H9 (cell line): ENCODE results near the gene PRCD. TPM values are rescaled to one million over a fixed set of nuclear protein-coding genes. Genes with fewer than 3 reads are reported as not detected.
A peak's percentile ranks its signal among the peaks of the same experiment; 100 is the strongest.

Source experiments
- DNase-seq: peaks from one replicate; pipeline ENCODE4 v3.0.0-alpha.2; 2017
- H2AFZ ChIP-seq: one replicate; pipeline ENCODE4 v1.6.1; 2013; ENCODE audit warnings: mild to moderate bottlenecking, low read length, control low read depth, moderate library complexity
- H2AK5ac ChIP-seq: 2 replicates; pipeline ENCODE4 v1.6.1; 2013; ENCODE audit warnings: low read length, control low read depth, mixed read lengths; ENCODE audit not compliant: insufficient read length
- H2BK120ac ChIP-seq: one replicate; pipeline ENCODE4 v1.6.1; 2013; ENCODE audit warnings: low read depth, mild to moderate bottlenecking, low read length, control low read depth, inconsistent platforms; ENCODE audit not compliant: poor library complexity, severe bottlenecking
- H2BK12ac ChIP-seq: 2 replicates; pipeline ENCODE4 v1.6.1; 2013; ENCODE audit warnings: low read length, control low read depth, mixed read lengths, low read depth; ENCODE audit not compliant: insufficient read length
- H2BK15ac ChIP-seq: 2 replicates; pipeline ENCODE4 v1.6.1; 2013; ENCODE audit warnings: low read depth, low read length, control low read depth
- H2BK20ac ChIP-seq: one replicate; pipeline ENCODE4 v1.6.1; 2013; ENCODE audit warnings: low read depth, mild to moderate bottlenecking, low read length, control low read depth, inconsistent platforms; ENCODE audit not compliant: poor library complexity, severe bottlenecking
- H2BK5ac ChIP-seq: 2 replicates; pipeline ENCODE4 v1.6.1; 2013; ENCODE audit warnings: low read length, control low read depth, mixed read lengths; ENCODE audit not compliant: insufficient read length
- H3K14ac ChIP-seq: 2 replicates; pipeline ENCODE4 v1.6.1; 2013; ENCODE audit warnings: low read length, control low read depth; ENCODE audit not compliant: insufficient read depth
- H3K18ac ChIP-seq: 2 replicates; pipeline ENCODE4 v1.6.1; 2013; ENCODE audit warnings: low read depth, mild to moderate bottlenecking, mixed read lengths, low read length, control low read depth; ENCODE audit not compliant: insufficient read length
- H3K23ac ChIP-seq: 2 replicates; pipeline ENCODE4 v1.6.1; 2013; ENCODE audit warnings: low read length, control low read depth, mixed read lengths, low read depth; ENCODE audit not compliant: insufficient read length
- H3K23me2 ChIP-seq: 2 replicates; pipeline ENCODE4 v1.6.1; 2013; ENCODE audit warnings: low read depth, mild to moderate bottlenecking, mixed read lengths, low read length, control low read depth; ENCODE audit not compliant: insufficient read length, poor library complexity, severe bottlenecking
- H3K27ac ChIP-seq: 2 replicates; pipeline ENCODE4 v1.5.1; 2013; ENCODE audit warnings: low read length, control low read depth, mixed read lengths, low read depth; ENCODE audit not compliant: insufficient read length
- H3K27me3 ChIP-seq: 2 replicates; pipeline ENCODE4 v1.6.1; 2013; ENCODE audit warnings: low read length, control low read depth, inconsistent platforms; ENCODE audit not compliant: insufficient read depth
- H3K4ac ChIP-seq: 2 replicates; pipeline ENCODE4 v1.6.1; 2013; ENCODE audit warnings: low read depth, mild to moderate bottlenecking, control low read depth, inconsistent platforms, low read length, moderate library complexity
- H3K4me1 ChIP-seq: 2 replicates; pipeline ENCODE4 v1.6.1; 2013; ENCODE audit warnings: low read length, control low read depth, inconsistent platforms; ENCODE audit not compliant: insufficient read depth
- H3K4me2 ChIP-seq: 2 replicates; pipeline ENCODE4 v1.6.1; 2013; ENCODE audit warnings: low read length, control low read depth, mixed read lengths; ENCODE audit not compliant: insufficient read length, insufficient read depth
- H3K56ac ChIP-seq: 2 replicates; pipeline ENCODE4 v1.6.1; 2013; ENCODE audit warnings: low read depth, mild to moderate bottlenecking, mixed read lengths, low read length, control low read depth; ENCODE audit not compliant: insufficient read length
- H3K79me1 ChIP-seq: 2 replicates; pipeline ENCODE4 v1.6.1; 2013; ENCODE audit warnings: low read depth, mild to moderate bottlenecking, moderate library complexity, low read length, control low read depth, inconsistent platforms; ENCODE audit not compliant: insufficient read depth, poor library complexity, severe bottlenecking
- H3K79me2 ChIP-seq: 2 replicates; pipeline ENCODE4 v1.6.1; 2013; ENCODE audit warnings: low read length, control low read depth, inconsistent platforms; ENCODE audit not compliant: insufficient read depth
- H3K9ac ChIP-seq: 2 replicates; pipeline ENCODE4 v1.6.1; 2013; ENCODE audit warnings: low read length, control low read depth, mixed read lengths; ENCODE audit not compliant: insufficient read length; ENCODE audit errors: extremely low read depth
- H3K9me3 ChIP-seq: one replicate; pipeline ENCODE4 v1.6.1; 2013; ENCODE audit warnings: low read depth, low read length, inconsistent platforms; ENCODE audit not compliant: control insufficient read depth
- H3T11ph ChIP-seq: one replicate; pipeline ENCODE4 v1.6.1; 2013; ENCODE audit warnings: mild to moderate bottlenecking, low read length, control low read depth, inconsistent platforms
- H4K20me1 ChIP-seq: one replicate; pipeline ENCODE4 v1.6.1; 2013; ENCODE audit not compliant: control insufficient read depth, insufficient read length, insufficient read depth
- H4K5ac ChIP-seq: 2 replicates; pipeline ENCODE4 v1.6.1; 2013; ENCODE audit warnings: low read depth, mild to moderate bottlenecking, mixed read lengths, low read length, control low read depth; ENCODE audit not compliant: insufficient read length
- H4K8ac ChIP-seq: replicated peaks from 2 replicates; pipeline ENCODE4 v1.6.1; 2013; ENCODE audit warnings: low read length, control low read depth, mixed read lengths, low read depth; ENCODE audit not compliant: insufficient read length
- H4K91ac ChIP-seq: 2 replicates; pipeline ENCODE4 v1.6.1; 2013; ENCODE audit warnings: low read depth, mild to moderate bottlenecking, moderate library complexity, mixed read lengths, low read length, control low read depth; ENCODE audit not compliant: insufficient read length
- H3K27ac Mint-ChIP-seq, 3 experiments: 2 replicates in 2 of 3; 3 replicates in 1 of 3; pipeline ENCODE4 v1.8.0; 2020 to 2021; ENCODE audit warnings: mixed read lengths in 3 of 3, mild to moderate bottlenecking in 1 of 3, moderate library complexity in 1 of 3
- H3K27me3 Mint-ChIP-seq: 2 replicates; pipeline ENCODE4 v1.8.0; 2021; ENCODE audit warnings: low read depth, mild to moderate bottlenecking, moderate library complexity, mixed read lengths
- H3K36me3 Mint-ChIP-seq, 3 experiments: 2 replicates in 2 of 3; 3 replicates in 1 of 3; pipeline ENCODE4 v1.8.0; 2020 to 2021; ENCODE audit warnings: low read depth in 3 of 3, mixed read lengths in 3 of 3; ENCODE audit not compliant: insufficient read depth in 1 of 3
- H3K4me1 Mint-ChIP-seq, 2 experiments: 2 replicates each; pipeline ENCODE4 v1.8.0; 2020; ENCODE audit warnings: mixed read lengths in 2 of 2
- H3K4me3 Mint-ChIP-seq, 2 experiments: 2 replicates in 1 of 2; 3 replicates in 1 of 2; pipeline ENCODE4 v1.8.0; 2020 to 2021; ENCODE audit warnings: mild to moderate bottlenecking in 2 of 2, mixed read lengths in 2 of 2, moderate library complexity in 1 of 2
- H3K9me3 Mint-ChIP-seq, 2 experiments: 2 replicates in 1 of 2; 3 replicates in 1 of 2; pipeline ENCODE4 v1.8.0; 2020; ENCODE audit warnings: mild to moderate bottlenecking in 2 of 2, mixed read lengths in 2 of 2, moderate library complexity in 1 of 2
- WGBS: extraction: QIAGEN DNeasy Blood & Tissue Kit; methylation state at CpG from one replicate; pipeline ENCODE4 v1.1.7; 2013; ENCODE audit warnings: missing lambda C conversion rate, low lambda C conversion rate, mixed read lengths; ENCODE audit not compliant: insufficient read length; ENCODE audit errors: extremely low coverage; 5-methylcytosine and 5-hydroxymethylcytosine counted together
- total RNA-seq: library from RNA; stranded (reverse); gene quantifications from 2 replicates; pipeline ENCODE4 v1.2.1, GENCODE V29; 2021
- TF ChIP-seq, protein P1 (sequence below): fragments of 200-600 bp; sonication (generic); conservative IDR thresholded peaks from 3 replicates; pipeline ENCODE4 v1.8.0; 2021; ENCODE audit warnings: antibody characterized with exemption, mild to moderate bottlenecking

Gene PRCD
- total RNA-seq, 1 experiment from 2014 or later = 0.46 TPM

DNA sequence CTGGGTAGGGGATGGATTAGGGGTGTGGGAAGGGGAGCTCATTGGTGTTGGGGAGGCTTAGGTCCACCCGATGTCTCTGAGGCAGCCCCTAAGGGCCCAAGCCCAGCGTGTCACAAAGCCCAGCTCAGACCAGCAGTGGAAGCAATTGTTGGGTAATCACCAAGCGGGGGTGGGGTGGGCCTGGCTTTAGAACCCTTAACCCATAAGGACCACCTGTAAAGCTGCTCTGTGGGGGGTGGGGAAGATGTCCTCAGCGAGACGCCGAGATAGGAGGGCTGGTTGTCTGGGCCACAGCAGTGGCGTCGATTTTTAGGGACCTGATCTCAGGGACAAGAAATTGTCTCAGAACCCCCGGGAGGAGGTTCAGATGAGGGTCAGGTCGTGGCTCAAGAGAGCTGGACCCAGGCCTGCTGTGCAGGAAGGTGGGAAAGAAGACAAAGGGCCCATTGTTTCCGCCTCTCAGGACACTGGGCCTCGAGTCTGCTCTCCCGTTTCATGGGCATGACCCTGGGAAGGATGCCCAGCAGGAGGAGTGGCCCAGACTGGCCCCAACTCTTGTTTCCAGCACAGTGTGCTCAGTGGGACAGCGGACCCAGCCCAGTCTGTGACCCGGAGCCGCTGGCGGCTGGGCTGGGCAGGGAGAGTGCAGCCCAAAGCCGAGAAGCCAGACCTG is 29.9 kb downstream of the PRCD start:
- DNase-seq = peak; percentile 49
- no peak overlapping the region for H3K23ac ChIP-seq
- peaks cover 6 to 30% (median 9%) of the 10 kb centered on the region in 3 experiments; a peak in 6 of 7 replicates for H3K36me3 Mint-ChIP-seq

More for the DNA sequence above, 29.9 kb downstream of the PRCD start:
- no peak overlapping the region for H2BK12ac ChIP-seq
- H4K20me1 ChIP-seq = no peaks in the 10 kb centered on the region
- no peaks in the 10 kb centered on the region for H3K79me2 ChIP-seq
- Mint-ChIP-seq H3K27ac (peak overlapping the region in 1 of 3 experiments; percentile 48; a peak in 1 of 7 replicates), H3K4me1 (peaks cover 36 to 40% of the 10 kb centered on the region in 2 experiments), H3K9me3 (no peaks in the 10 kb centered on the region), H3K27me3 (no peaks in the 10 kb centered on the region), H3K4me3 (no peak overlapping the region; a peak in 1 of 5 replicates)
- H4K5ac ChIP-seq = no peak overlapping the region
- H2BK120ac ChIP-seq = no peak overlapping the region
- no peak overlapping the region for H2BK20ac ChIP-seq
- no peak overlapping the region for H3K56ac ChIP-seq
- no peaks in the 10 kb centered on the region for H3K9me3 ChIP-seq
- H2AK5ac ChIP-seq = no peak overlapping the region
- no peak overlapping the region for H3K4ac ChIP-seq
- H3K14ac ChIP-seq = no peak overlapping the region
- no peaks in the 10 kb centered on the region; the same call in 1 of the 2 replicates for H3K4me1 ChIP-seq
- no peak overlapping the region for H3K18ac ChIP-seq
- H3K23me2 ChIP-seq = no peaks in the 10 kb centered on the region
- no peak overlapping the region for H4K8ac ChIP-seq
- H2BK15ac ChIP-seq = no peak overlapping the region
- H3K27ac ChIP-seq = no peak overlapping the region
- H3K79me1 ChIP-seq = no peaks in the 10 kb centered on the region
- H2BK5ac ChIP-seq = no peak overlapping the region
- H3T11ph ChIP-seq = no peak overlapping the region
- WGBS = no CpG with 5 or more reads among the region's 18 CpGs
- no peaks in the 10 kb centered on the region for H3K27me3 ChIP-seq
- H2AFZ ChIP-seq = no peak overlapping the region
- H3K4me2 ChIP-seq = no peak overlapping the region
- no peak overlapping the region for H3K9ac ChIP-seq
- TF ChIP-seq, protein P1, sequence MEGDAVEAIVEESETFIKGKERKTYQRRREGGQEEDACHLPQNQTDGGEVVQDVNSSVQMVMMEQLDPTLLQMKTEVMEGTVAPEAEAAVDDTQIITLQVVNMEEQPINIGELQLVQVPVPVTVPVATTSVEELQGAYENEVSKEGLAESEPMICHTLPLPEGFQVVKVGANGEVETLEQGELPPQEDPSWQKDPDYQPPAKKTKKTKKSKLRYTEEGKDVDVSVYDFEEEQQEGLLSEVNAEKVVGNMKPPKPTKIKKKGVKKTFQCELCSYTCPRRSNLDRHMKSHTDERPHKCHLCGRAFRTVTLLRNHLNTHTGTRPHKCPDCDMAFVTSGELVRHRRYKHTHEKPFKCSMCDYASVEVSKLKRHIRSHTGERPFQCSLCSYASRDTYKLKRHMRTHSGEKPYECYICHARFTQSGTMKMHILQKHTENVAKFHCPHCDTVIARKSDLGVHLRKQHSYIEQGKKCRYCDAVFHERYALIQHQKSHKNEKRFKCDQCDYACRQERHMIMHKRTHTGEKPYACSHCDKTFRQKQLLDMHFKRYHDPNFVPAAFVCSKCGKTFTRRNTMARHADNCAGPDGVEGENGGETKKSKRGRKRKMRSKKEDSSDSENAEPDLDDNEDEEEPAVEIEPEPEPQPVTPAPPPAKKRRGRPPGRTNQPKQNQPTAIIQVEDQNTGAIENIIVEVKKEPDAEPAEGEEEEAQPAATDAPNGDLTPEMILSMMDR = no peak
- no peak overlapping the region for H4K91ac ChIP-seq
